DMS79 treated with DMSO at 0.1 percent for 48 hours (cell line): ENCODE results near the gene PAPSS2.
"Not testable (repeated sequence)": the region's sequence is repeated elsewhere in the genome, so short reads cannot be mapped to it uniquely, and the experiment has no call there.

Source experiments
- DNase-seq: peaks from one replicate; lab custom pipeline; 2025; lab: John Stamatoyannopoulos, UW

Gene PAPSS2

GRCh38 chr10:87659571-87660483, at the start of gene PAPSS2:
Gene PAPSS2, plus strand, starts transcription at chr10:87659878. Its CDS starts 104 bp downstream, at chr10:87659982.
- DNase-seq: no peak

- DNase-seq: not testable (repeated sequence)
These were observed 48.3 kb upstream of the PAPSS2 start for GRCh38 chr10:87611341-87611740.

- DNase-seq: no peak
These were observed 47.6 kb upstream of the PAPSS2 start for GRCh38 chr10:87612115-87612514.

GRCh38 chr10:87613751-87614150, 45.9 kb upstream of the PAPSS2 start:
- no peak for DNase-seq

GRCh38 chr10:87615856-87616255, 43.8 kb upstream of the PAPSS2 start:
- DNase-seq: no peak

GRCh38 chr10:87617503-87617902, 42.2 kb upstream of the PAPSS2 start:
- no peak for DNase-seq

GRCh38 chr10:87618566-87619423, 40.9 kb upstream of the PAPSS2 start:
- no peak for DNase-seq

- DNase-seq: no peak
These were observed 40.0 kb upstream of the PAPSS2 start for GRCh38 chr10:87619705-87620104.

GRCh38 chr10:87621440-87621839, 38.2 kb upstream of the PAPSS2 start:
- not testable (repeated sequence) for DNase-seq

- DNase-seq: no peak
These were observed 37.2 kb upstream of the PAPSS2 start for GRCh38 chr10:87622314-87623004.

GRCh38 chr10:87623191-87623590, 36.5 kb upstream of the PAPSS2 start:
- DNase-seq: no peak

- no peak for DNase-seq
These were observed 34.0 kb upstream of the PAPSS2 start for GRCh38 chr10:87625661-87626060.

- no peak for DNase-seq
These were observed 33.2 kb upstream of the PAPSS2 start for GRCh38 chr10:87626422-87626892.

- DNase-seq: no peak
These were observed 29.5 kb upstream of the PAPSS2 start for GRCh38 chr10:87630171-87630570.

GRCh38 chr10:87632454-87632853, 27.2 kb upstream of the PAPSS2 start:
- DNase-seq: no peak

GRCh38 chr10:87634311-87634710, 25.4 kb upstream of the PAPSS2 start:
- no peak for DNase-seq

- DNase-seq: no peak
These were observed 24.0 kb upstream of the PAPSS2 start for GRCh38 chr10:87635498-87636312.

- no peak for DNase-seq
These were observed 23.3 kb upstream of the PAPSS2 start for GRCh38 chr10:87636313-87636915.

GRCh38 chr10:87639493-87639892, 20.2 kb upstream of the PAPSS2 start:
- no peak for DNase-seq

- DNase-seq: no peak
These were observed 19.6 kb upstream of the PAPSS2 start for GRCh38 chr10:87640043-87640442.

GRCh38 chr10:87642486-87642885, 17.2 kb upstream of the PAPSS2 start:
- DNase-seq: no peak
